Body of pancreas (tissue), 4 donors: ENCODE data around the gene SRGAP1.

Source experiments
- CTCF ChIP-seq, 7 experiments: fragments of 450-650 bp in 4 of 7; fragments of 200-600 bp in 3 of 7; sonication (generic) in 3 of 7; IDR thresholded peaks; one replicate each; pipeline ENCODE4 v1.5.1; 2016 to 2019; ENCODE audit warnings: antibody characterized with exemption in 7 of 7
- POLR2A ChIP-seq, 3 donors: fragments of 450-650 bp; IDR thresholded peaks; one replicate each; pipeline ENCODE4 v1.6.1; 2016; ENCODE audit warnings: antibody characterized with exemption in 3 of 3, mild to moderate bottlenecking in 2 of 3

- TF ChIP-seq CTCF (IDR thresholded peaks at IDR 0.05), result no peak
- TF ChIP-seq POLR2A (IDR thresholded peaks at IDR 0.05), result no peak
These were observed 222.3 kb downstream of the SRGAP1 start for GRCh38 chr12:64066776-64067175.
